ENCODE data around the gene LPP.

The LPP gene

GRCh38 chr3:188219147-188219546 lies 65.2 kb downstream of the LPP start:
- H3K4me3 ChIP-seq (ENCODE audit: low read depth, low read length) = no peak overlapping the region
- no peaks in the 10 kb centered on the region for H3K36me3 ChIP-seq
- DNase-seq = no peak
- peaks cover 3% of the 10 kb centered on the region for H3K4me1 ChIP-seq
- no peaks in the 10 kb centered on the region for H3K27me3 ChIP-seq
- H3K9me3 ChIP-seq = no peaks in the 10 kb centered on the region
- no peak for TF ChIP-seq CTCF (IDR thresholded peaks at IDR 0.05; ENCODE audit: low read depth, low read length)

- H3K4me1 ChIP-seq = peaks cover 3% of the 10 kb centered on the region
- no peaks in the 10 kb centered on the region for H3K36me3 ChIP-seq
- no peak for TF ChIP-seq CTCF (IDR thresholded peaks at IDR 0.05; ENCODE audit: low read depth, low read length)
- H3K9me3 ChIP-seq = no peaks in the 10 kb centered on the region
- no peak for DNase-seq
- no peak overlapping the region for H3K4me3 ChIP-seq (ENCODE audit: low read depth, low read length)
- no peaks in the 10 kb centered on the region for H3K27me3 ChIP-seq
Observed at GRCh38 chr3:188220097-188220788, 66.3 kb downstream of the LPP start.

- Histone ChIP-seq H3K4me3 (ENCODE audit: low read depth, low read length) (no peak overlapping the region), H3K9me3 (no peaks in the 10 kb centered on the region), H3K36me3 (no peaks in the 10 kb centered on the region), H3K4me1 (peaks cover 3% of the 10 kb centered on the region), H3K27me3 (no peaks in the 10 kb centered on the region)
- DNase-seq = no peak
- TF ChIP-seq CTCF (IDR thresholded peaks at IDR 0.05; ENCODE audit: low read depth, low read length) = no peak
Observed at GRCh38 chr3:188220988-188221818, 67.2 kb downstream of the LPP start.

GRCh38 chr3:188223936-188224335 lies 70.0 kb downstream of the LPP start:
- Histone ChIP-seq H3K4me1 (no peaks in the 10 kb centered on the region), H3K36me3 (no peaks in the 10 kb centered on the region), H3K9me3 (no peaks in the 10 kb centered on the region), H3K27me3 (no peaks in the 10 kb centered on the region), H3K4me3 (ENCODE audit: low read depth, low read length) (no peak overlapping the region)
- no peak for DNase-seq
- TF ChIP-seq CTCF (IDR thresholded peaks at IDR 0.05; ENCODE audit: low read depth, low read length) = no peak

GRCh38 chr3:188227442-188227841 lies 73.5 kb downstream of the LPP start:
- no peaks in the 10 kb centered on the region for H3K36me3 ChIP-seq
- H3K4me3 ChIP-seq (ENCODE audit: low read depth, low read length) = no peak overlapping the region
- no peak for DNase-seq
- no peaks in the 10 kb centered on the region for H3K4me1 ChIP-seq
- H3K27me3 ChIP-seq = no peaks in the 10 kb centered on the region
- H3K9me3 ChIP-seq = no peaks in the 10 kb centered on the region
- TF ChIP-seq CTCF (IDR thresholded peaks at IDR 0.05; ENCODE audit: low read depth, low read length) = no peak

- Histone ChIP-seq H3K27me3 (no peaks in the 10 kb centered on the region), H3K36me3 (no peaks in the 10 kb centered on the region), H3K9me3 (no peaks in the 10 kb centered on the region), H3K4me1 (no peaks in the 10 kb centered on the region), H3K4me3 (ENCODE audit: low read depth, low read length) (no peak overlapping the region)
- TF ChIP-seq CTCF (IDR thresholded peaks at IDR 0.05; ENCODE audit: low read depth, low read length) = no peak
- DNase-seq = no peak
Observed at GRCh38 chr3:188229177-188229576, 75.2 kb downstream of the LPP start.

All from BE2C (cell line).